GM21723 (cell line): ENCODE measurements around the gene WWC2.
A peak's percentile ranks its signal among the peaks of the same experiment; 100 is the strongest.
"Not testable (repeated sequence)": the region's sequence is repeated elsewhere in the genome, so short reads cannot be mapped to it uniquely, and the experiment has no call there.

Experiments used
- ATAC-seq: cut with Tn5 transposase; IDR thresholded peaks from one replicate; pipeline ENCODE4 v1.9.1; 2021; ENCODE audit warnings: mild to moderate bottlenecking, moderate library complexity; ENCODE audit not compliant: unreplicated experiment

The WWC2 gene

GRCh38 chr4:183289688-183290087 lies 190.6 kb downstream of the WWC2 start:
- ATAC-seq, result no peak

DNA sequence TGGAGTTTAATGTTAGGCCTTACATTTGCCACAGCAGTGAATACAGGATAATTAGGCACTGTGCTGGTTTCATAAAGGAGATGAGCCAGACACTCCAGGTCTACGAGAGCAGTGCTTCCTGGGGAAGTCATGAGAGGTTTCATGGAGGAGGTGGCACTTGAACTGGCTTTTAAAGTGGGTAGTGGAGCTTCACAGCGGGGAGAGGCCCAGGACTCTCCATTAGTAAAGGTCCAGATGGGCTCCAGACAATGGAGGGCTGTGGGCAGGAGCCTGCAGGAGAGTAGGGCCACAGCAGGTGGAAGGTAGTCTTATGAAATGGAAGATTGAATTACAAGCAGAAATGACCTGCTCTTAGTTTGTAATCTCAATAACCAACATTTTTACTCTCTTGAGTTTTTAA lies 192.0 kb downstream of the WWC2 start:
- no peak for ATAC-seq

- no peak for ATAC-seq
Measured at GRCh38 chr4:183295711-183296110, 196.7 kb downstream of the WWC2 start.

GRCh38 chr4:183297675-183298074 lies 198.6 kb downstream of the WWC2 start:
- ATAC-seq, result peak; percentile 52

DNA sequence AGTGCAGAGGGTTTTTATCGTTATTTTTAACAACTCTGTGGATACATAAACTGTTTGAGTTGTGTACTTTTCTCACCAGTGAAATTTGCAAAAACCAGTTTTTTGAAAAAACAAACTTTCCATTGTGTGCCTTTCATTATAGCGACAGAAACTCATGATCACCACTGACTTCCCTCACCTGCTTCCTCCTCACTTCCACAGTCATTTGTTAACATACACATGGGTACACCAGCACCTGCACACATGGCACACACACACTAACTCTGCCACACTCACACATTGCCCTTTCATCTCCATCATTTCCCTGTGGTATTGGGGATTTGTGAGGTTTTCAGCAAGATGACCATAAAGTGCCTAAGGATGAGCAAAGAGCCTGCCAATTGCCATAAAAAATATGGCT lies 200.4 kb downstream of the WWC2 start:
- no peak for ATAC-seq

GRCh38 chr4:183300070-183300469 lies 201.0 kb downstream of the WWC2 start:
- ATAC-seq, result no peak

DNA sequence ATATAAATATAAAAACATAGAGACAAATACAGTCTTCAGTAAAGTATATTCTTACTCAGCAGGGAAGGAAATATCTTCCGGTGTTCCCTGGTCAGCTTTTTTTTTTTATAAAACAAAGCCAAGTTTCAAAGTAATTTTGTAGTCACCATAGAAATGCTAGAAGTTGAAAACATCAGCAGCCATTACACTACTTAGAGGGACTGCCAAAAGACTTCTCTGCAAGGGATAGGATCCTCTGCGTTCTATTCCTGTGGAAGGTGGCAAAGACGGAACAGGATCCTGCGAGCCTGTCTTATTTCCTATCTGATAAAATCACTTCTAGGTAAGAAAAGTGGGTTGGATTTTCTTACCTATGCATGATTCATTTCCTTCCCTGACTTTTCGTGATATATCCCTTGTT lies 201.6 kb downstream of the WWC2 start:
- no peak for ATAC-seq

- ATAC-seq, result no peak
Measured at GRCh38 chr4:183303301-183303700, 204.2 kb downstream of the WWC2 start.

- ATAC-seq, result peak; percentile 54
Measured at GRCh38 chr4:183304067-183304466, 205.0 kb downstream of the WWC2 start.

DNA sequence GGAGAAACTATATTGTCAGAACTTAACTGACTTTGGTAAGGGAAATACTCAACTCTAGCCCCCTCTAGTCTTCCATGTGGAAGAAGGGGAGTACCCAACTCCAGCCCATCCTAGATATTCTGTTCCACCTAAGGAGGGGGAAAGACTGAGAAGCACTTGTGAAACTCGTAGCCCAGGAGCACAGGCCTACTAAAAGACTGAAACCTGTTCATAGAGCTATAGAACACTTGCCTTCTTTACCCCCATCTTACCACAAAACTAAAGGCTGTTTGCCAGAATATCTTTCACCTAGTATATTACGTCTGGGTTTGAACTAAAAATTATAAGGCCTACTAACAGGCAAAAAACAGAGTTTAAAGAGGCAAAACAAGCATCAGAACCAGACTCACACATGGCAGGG lies 205.5 kb downstream of the WWC2 start:
- no peak for ATAC-seq

DNA sequence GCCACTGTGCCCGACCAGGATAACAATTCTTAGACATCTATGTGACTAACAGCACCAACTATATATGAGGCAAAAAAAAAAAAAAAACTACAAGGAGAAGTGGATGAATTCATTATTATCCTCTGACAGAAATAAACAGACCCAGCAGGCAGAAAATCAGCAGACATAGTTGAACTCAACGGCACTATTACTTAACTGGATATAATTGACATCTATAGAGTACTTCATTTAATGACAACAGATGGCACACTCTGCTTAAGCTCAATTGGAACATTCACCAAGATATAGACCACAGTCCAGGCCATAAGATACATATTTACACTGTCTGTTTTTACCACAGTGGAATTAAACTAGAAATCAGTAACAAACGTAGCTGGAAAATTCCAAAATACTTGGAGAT lies 207.8 kb downstream of the WWC2 start:
- ATAC-seq, result no peak

- ATAC-seq, result no peak
Measured at GRCh38 chr4:183312841-183313240, 213.8 kb downstream of the WWC2 start.

DNA sequence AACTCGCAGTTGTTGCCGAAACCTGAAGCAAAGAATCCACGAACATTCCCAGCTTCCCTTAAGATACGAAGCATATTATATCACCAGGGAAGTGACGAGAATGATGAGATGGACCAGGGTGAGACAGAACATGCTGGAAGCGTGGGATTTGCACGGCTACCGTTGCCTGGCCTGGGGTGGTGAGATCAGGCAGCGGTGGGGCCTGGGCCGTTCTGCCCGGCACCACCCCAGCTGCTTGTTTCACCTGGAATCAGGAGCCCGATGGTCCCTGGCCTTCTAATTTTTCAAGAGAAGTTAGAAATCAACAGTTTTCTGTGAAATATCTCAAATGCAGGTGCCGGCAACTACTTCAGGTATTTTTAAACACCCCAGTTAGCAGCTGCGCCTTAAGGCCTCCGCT lies 215.3 kb downstream of the WWC2 start:
- no peak for ATAC-seq

DNA sequence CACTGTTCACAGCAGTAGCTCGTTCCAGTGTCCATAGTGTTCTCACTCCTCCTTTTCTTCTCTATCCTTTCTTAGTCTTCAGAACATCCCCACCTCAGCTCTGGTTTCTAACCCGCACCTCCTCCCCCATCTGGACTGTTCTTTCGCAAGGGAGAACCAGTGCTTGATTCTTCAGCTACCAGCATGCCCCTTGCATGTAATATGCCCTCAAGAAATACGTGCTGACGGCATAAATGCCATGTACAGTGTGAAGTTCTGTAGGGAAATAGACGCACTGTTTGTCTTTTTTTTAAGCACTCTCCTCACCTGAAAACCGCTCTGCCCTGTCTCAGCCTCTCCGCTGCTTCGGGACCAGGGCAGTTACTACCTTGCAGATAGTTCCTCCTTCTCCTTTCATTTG lies 215.7 kb downstream of the WWC2 start:
- ATAC-seq, result no peak

- no peak for ATAC-seq
Measured at GRCh38 chr4:183318656-183319055, 219.6 kb downstream of the WWC2 start.

GRCh38 chr4:183320211-183321059 lies 221.4 kb downstream of the WWC2 start, which contains the start of gene CLDN22:
Gene CLDN22 (minus strand): TSS chr4:183320276. CDS start chr4:183320218, 58 bp downstream.
- ATAC-seq, result no peak

DNA sequence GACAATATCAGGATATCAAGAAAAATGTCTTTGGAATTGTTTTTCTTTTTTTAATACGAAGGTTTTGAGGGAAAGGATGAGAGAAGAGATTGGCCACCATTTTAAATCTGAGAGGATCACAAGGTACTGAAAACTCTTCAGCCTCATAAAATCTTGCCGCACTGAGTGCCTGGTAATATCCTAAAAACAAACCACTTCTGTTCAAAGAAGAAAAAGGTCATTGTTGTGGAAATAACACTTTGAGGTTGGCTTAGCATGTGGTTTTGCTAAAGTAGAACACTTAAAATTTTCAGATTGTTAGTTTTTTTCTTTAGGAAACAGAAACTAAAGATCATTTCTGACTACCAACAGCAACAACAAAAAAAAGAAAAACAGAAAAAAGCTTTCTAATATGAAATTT lies 222.0 kb downstream of the WWC2 start:
- no peak for ATAC-seq

GRCh38 chr4:183321516-183321915 lies 222.5 kb downstream of the WWC2 start:
- no peak for ATAC-seq

DNA sequence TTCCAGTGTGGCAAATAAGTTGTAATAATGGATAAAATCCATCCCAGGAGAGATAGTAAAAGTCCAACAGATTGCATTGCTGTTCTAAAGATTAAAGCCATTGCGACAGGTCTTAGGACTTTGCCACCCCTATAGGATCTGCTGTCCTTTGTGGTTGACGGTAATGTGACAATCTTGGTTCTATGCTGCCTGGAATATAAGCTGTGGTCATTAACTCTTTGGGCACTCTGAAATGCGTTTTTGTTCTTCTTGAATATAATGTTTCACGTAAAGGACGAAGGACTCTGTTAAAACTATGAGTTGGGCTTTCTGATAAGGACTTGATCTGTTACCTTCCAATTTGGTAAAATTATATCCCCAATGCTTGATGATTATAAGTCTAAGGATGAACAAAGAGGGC lies 223.3 kb downstream of the WWC2 start, which contains the start of gene CLDN24:
Gene CLDN24 (minus strand): TSS at position 101 of the 400 bp plus-strand sequence. CDS start 0 bp downstream, at position 101.
- ATAC-seq, result no peak

GRCh38 chr4:183323295-183323694 lies 224.2 kb downstream of the WWC2 start:
- no peak for ATAC-seq

GRCh38 chr4:183324056-183324455 lies 225.0 kb downstream of the WWC2 start:
- not testable (repeated sequence) for ATAC-seq

DNA sequence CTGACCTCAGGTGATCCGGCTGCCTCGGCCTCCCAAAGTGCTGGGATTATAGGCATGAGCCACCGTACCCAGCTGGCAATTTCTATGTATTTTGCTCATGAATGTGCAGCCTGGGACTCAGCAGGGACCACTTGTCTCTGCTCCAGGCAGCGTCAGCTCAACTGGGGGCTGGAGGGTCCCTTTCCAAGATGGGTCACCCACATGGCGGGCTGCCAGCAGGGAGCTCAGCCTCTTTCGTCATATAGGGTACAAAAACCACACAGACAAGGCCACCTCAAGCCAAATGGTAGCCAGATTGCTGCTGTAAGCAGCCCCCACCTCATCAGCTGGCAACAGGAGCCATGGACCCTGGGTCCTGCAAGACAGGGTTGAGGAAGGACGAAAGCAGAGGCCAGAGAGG lies 225.6 kb downstream of the WWC2 start:
- ATAC-seq, result no peak

DNA sequence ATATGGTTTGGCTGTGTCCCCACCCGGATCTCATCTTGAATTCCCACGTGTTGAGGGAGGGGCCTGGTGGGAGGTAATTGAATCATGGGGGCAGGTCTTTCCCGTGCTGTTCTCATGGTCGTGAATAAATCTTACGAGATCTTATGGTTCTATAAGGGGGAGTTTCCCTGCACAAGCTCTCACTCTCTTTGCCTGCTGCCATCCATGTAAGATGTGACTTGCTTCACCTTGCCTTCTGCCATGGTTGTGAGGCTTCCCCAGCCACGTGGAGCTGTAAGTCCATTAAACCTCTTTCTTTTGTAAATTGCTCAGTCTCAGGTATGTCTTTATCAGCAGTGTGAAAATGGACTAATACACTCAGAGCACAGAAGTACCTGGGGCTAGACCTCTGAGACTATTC lies 227.3 kb downstream of the WWC2 start:
- not testable (repeated sequence) for ATAC-seq
